GM12878 (cell line): Measurements from ENCODE around the gene ATP5PB. TPM values are rescaled to one million over a fixed set of nuclear protein-coding genes. Genes with fewer than 3 reads are reported as not detected.

ENCODE experiments used
- ATAC-seq: fragments of 200-7000 bp; cut with Tn5 transposase; 3 replicates; pipeline ENCODE4 v1.9.1; 2020; ENCODE audit warnings: mild to moderate bottlenecking, moderate library complexity
- BruUV-seq: library from RNA; stranded (reverse); fragments of 400-500 nt; replicated peaks from 2 replicates; lab custom pipeline; 2021; lab: Mats Ljungman, UMichigan
- CTCF ChIA-PET: fragments of 300-600 bp; sonication (Branson Sonifier 250); formaldehyde crosslinking; extraction: SDS; loops from one replicate; lab custom pipeline; 2021; ENCODE audit warnings: inconsistent platforms; lab: Yijun Ruan, JAX
- POLR2A ChIA-PET: fragments of 350-600 bp; formaldehyde crosslinking; extraction: SDS; loops from one replicate; lab custom pipeline; 2021; ENCODE audit warnings: inconsistent platforms; lab: Charles Lee
- RAD21 ChIA-PET: fragments of 300-600 bp; sonication (Branson Sonifier 250); formaldehyde crosslinking; loops from one replicate; lab custom pipeline; 2023; ENCODE audit warnings: antibody characterized with exemption; ENCODE audit not compliant: unreplicated experiment; lab: Charles Lee
- SMC1A ChIA-PET: fragments of 300-600 bp; sonication (Branson Sonifier 250); formaldehyde crosslinking; loops from one replicate; lab custom pipeline; 2023; ENCODE audit not compliant: unreplicated experiment, uncharacterized antibody; lab: Charles Lee
- DNase-seq: peaks from one replicate; pipeline ENCODE4 v3.0.0-alpha.2; 2011; ENCODE audit warnings: low read depth, low spot score
- FAIRE-seq: peaks from 3 replicates; lab custom pipeline; 2011; peaks lifted over from hg19 to GRCh38; lab: Jason Lieb, UNC
- H2AFZ ChIP-seq: 2 replicates; pipeline ENCODE4 v1.6.0; 2011; ENCODE audit warnings: low read depth, low read length, control low read depth; ENCODE audit not compliant: control insufficient read depth
- H3K27ac ChIP-seq: 2 replicates; pipeline ENCODE4 v1.5.1; 2011; ENCODE audit warnings: control low read depth; ENCODE audit not compliant: control insufficient read depth, insufficient read depth
- H3K27me3 ChIP-seq, 2 experiments: replicated peaks in 1 of 2; 2 replicates each; pipeline versions ENCODE4 v1.6.0 to v1.6.1; 2011; ENCODE audit warnings: low read length in 1 of 2; ENCODE audit not compliant: control insufficient read depth in 2 of 2, insufficient read depth in 2 of 2
- H3K36me3 ChIP-seq, 2 experiments: 2 replicates each; pipeline ENCODE4 v1.5.1; 2011; ENCODE audit warnings: low read length in 1 of 2; ENCODE audit not compliant: control insufficient read depth in 2 of 2, insufficient read depth in 2 of 2
- H3K4me1 ChIP-seq: 2 replicates; pipeline ENCODE4 v1.6.1; 2011; ENCODE audit warnings: mild to moderate bottlenecking, low read length, moderate library complexity, mixed read lengths; ENCODE audit not compliant: control insufficient read depth, insufficient read depth
- H3K4me2 ChIP-seq: 2 replicates; pipeline ENCODE4 v1.6.0; 2011; ENCODE audit warnings: control low read depth; ENCODE audit not compliant: control insufficient read depth, insufficient read depth
- H3K4me3 ChIP-seq: fragments of 200-600 bp; sonication (generic); 2 replicates; pipeline ENCODE4 v1.5.1; 2016
- H3K79me2 ChIP-seq: 2 replicates; pipeline ENCODE4 v1.6.0; 2011; ENCODE audit warnings: low read length; ENCODE audit not compliant: control insufficient read depth, insufficient read depth
- H3K9ac ChIP-seq: 2 replicates; pipeline ENCODE4 v1.8.0; 2011; ENCODE audit warnings: low read length, control low read depth, mixed read lengths; ENCODE audit not compliant: control insufficient read depth, insufficient read depth
- H3K9me3 ChIP-seq: replicated peaks from 3 replicates; pipeline ENCODE4 v1.5.1; 2011; ENCODE audit warnings: mild to moderate bottlenecking, low read length; ENCODE audit not compliant: control insufficient read depth, insufficient read depth
- H4K20me1 ChIP-seq: 2 replicates; pipeline ENCODE4 v1.6.0; 2011; ENCODE audit not compliant: control insufficient read depth, insufficient read depth
- CBX5 ChIP-seq: sonication (generic); IDR thresholded peaks from 2 replicates; pipeline ENCODE4 v1.6.1; 2016; ENCODE audit warnings: low read depth, moderate library complexity, mild to moderate bottlenecking, inconsistent platforms
- CHD4 ChIP-seq: fragments of 200-600 bp; sonication (generic); IDR thresholded peaks from 2 replicates; pipeline ENCODE4 v1.6.1; 2016; ENCODE audit warnings: mild to moderate bottlenecking
- E2F4 ChIP-seq: IDR thresholded peaks from 2 replicates; pipeline ENCODE4 v1.6.1; 2012; ENCODE audit warnings: low read depth, low read length, improper control_type of control experiment
- EGR1 ChIP-seq, 2 experiments: IDR thresholded peaks; 1 replicate in 1 of 2; 2 replicates in 1 of 2; pipeline ENCODE4 v1.6.1; 2011 to 2012; ENCODE audit warnings: low read depth in 2 of 2, low read length in 2 of 2, borderline replicate concordance in 1 of 2, mild to moderate bottlenecking in 1 of 2, moderate library complexity in 1 of 2
- HCFC1 ChIP-seq: fragments of 150-350 bp; IDR thresholded peaks from 2 replicates; pipeline ENCODE4 v1.6.1; 2014; ENCODE audit warnings: low read length
- MTA3 ChIP-seq: IDR thresholded peaks from 2 replicates; pipeline ENCODE4 v1.6.1; 2012; ENCODE audit warnings: low read length, inconsistent platforms, borderline replicate concordance
- MYB ChIP-seq: fragments of 150-350 bp; IDR thresholded peaks from 2 replicates; pipeline ENCODE4 v1.6.1; 2014; ENCODE audit warnings: mild to moderate bottlenecking, low read depth, low read length, borderline replicate concordance
- NR2C1 ChIP-seq: fragments of 450-650 bp; IDR thresholded peaks from 2 replicates; pipeline ENCODE4 v1.6.1; 2017; ENCODE audit warnings: antibody characterized with exemption, mild to moderate bottlenecking, moderate library complexity
- POU2F2 ChIP-seq: IDR thresholded peaks from 3 replicates; pipeline ENCODE4 v1.6.1; 2011; ENCODE audit warnings: low read depth, mild to moderate bottlenecking, low read length, borderline replicate concordance
- RUNX3 ChIP-seq: IDR thresholded peaks from 2 replicates; pipeline ENCODE4 v1.6.1; 2012; ENCODE audit warnings: low read length, inconsistent platforms
- SMAD5 ChIP-seq: IDR thresholded peaks from 2 replicates; pipeline ENCODE4 v1.6.1; 2016; ENCODE audit warnings: antibody characterized with exemption, low read depth
- SUPT20H ChIP-seq: IDR thresholded peaks from 2 replicates; pipeline ENCODE4 v1.6.1; 2011; ENCODE audit warnings: low read depth, mild to moderate bottlenecking, low read length, moderate library complexity, borderline replicate concordance; ENCODE audit not compliant: control insufficient read depth
- TCF7 ChIP-seq: IDR thresholded peaks from 2 replicates; pipeline ENCODE4 v1.6.1; 2014; ENCODE audit warnings: antibody characterized with exemption, borderline replicate concordance
- ZBED1 ChIP-seq: IDR thresholded peaks from 2 replicates; pipeline ENCODE4 v1.6.1; 2016; ENCODE audit warnings: borderline replicate concordance
- WGBS: methylation state at CpG from one replicate; pipeline ENCODE4 v1.1.6; 2016; ENCODE audit warnings: low lambda C conversion rate; ENCODE audit not compliant: insufficient replicate concordance, insufficient coverage; ENCODE audit errors: missing lambda C conversion rate; 5-methylcytosine and 5-hydroxymethylcytosine counted together
- in situ Hi-C: fragments of 300-500 bp; cut with MboI; formaldehyde crosslinking; loops from 9 replicates; pipeline ENCODE4 v1.14.3; 2018; ENCODE audit warnings: mixed read lengths
- intact Hi-C: fragments of 100-400 bp; cut with micrococcal nuclease; formaldehyde crosslinking; loops from one replicate; pipeline ENCODE4 v1.14.2; 2022; ENCODE audit not compliant: unreplicated experiment
- polyA plus RNA-seq, 11 experiments: library from polyadenylated mRNA; depleted of rRNA in 4 of 11; unstranded in 6 of 11; stranded (reverse) in 5 of 11; fragments of >200 nt; fragmentation: Nextera tagmentation in 4 of 11; fragmentation: Illumina TruSeq in 1 of 11; extraction: Ambion mirVana in 4 of 11; extraction: Trizol in 1 of 11; gene quantifications; 1 replicate in 1 of 11; 2 replicates in 10 of 11; pipeline versions ENCODE4 v1.2.1 to v1.2.3, GENCODE V29; 2011 to 2016; ENCODE audit warnings: inconsistent platforms in 2 of 11, missing spikeins in 2 of 11, low read depth in 1 of 11
- total RNA-seq, 4 experiments: library from RNA; depleted of rRNA in 3 of 4; stranded (reverse); fragments of >200 nt in 3 of 4; fragmentation: Illumina TruSeq in 1 of 4; extraction: Trizol in 1 of 4; gene quantifications; 2 replicates each; pipeline versions ENCODE4 v1.2.1 to v1.2.3, GENCODE V29; 2013 to 2021
- TF ChIP-seq, protein P1 (sequence below): fragments of 450-650 bp; IDR thresholded peaks from 2 replicates; pipeline ENCODE4 v1.6.1; 2017; ENCODE audit warnings: low read depth, mild to moderate bottlenecking, moderate library complexity

Gene ATP5PB
- total and polyA plus RNA-seq, 10 of the 15 experiments (the other 5 are each of a cell fraction or from before 2014, with no cell fraction given): 380 to 1,760 (median 677) TPM

- ATAC-seq: no peak
- SMC1A ChIA-PET: interaction anchor here (0.8 to 2.3 kb wide), 8 partner anchors 9 to 304 kb away, joined by 3 to 8 read pairs (median 5); no protein-coding TSS in a partner anchor
- Histone ChIP-seq H4K20me1 (no peaks in the 10 kb centered on the region), H3K36me3 (peaks cover 4 to 27% of the 10 kb centered on the region in 2 experiments; a peak in 3 of 4 replicates), H3K27ac (no peak overlapping the region), H2AFZ (no peak overlapping the region), H3K4me2 (no peak overlapping the region), H3K9me3 (no peaks in the 10 kb centered on the region), H3K4me3 (no peak overlapping the region), H3K9ac (no peak overlapping the region), H3K79me2 (no peaks in the 10 kb centered on the region), H3K4me1 (no peaks in the 10 kb centered on the region), H3K27me3 (no peaks in the 10 kb centered on the region)
- RAD21 ChIA-PET: interaction anchor here (1.3 kb wide), 1 partner anchor 13 kb away, joined by 3 read pairs; no protein-coding TSS in a partner anchor
- in situ Hi-C loops (no loop called here), intact Hi-C loops (no loop called here)
- CTCF ChIA-PET: interaction anchor here (1.0 to 1.9 kb wide), 5 partner anchors 10 to 19 kb away, joined by 3 to 5 read pairs (median 4); no protein-coding TSS in a partner anchor
- DNase-seq: no peak
- BruUV-seq: no TSS peak
- 85% methylated on average over 4 of the region's 4 CpGs for WGBS
- TF ChIP-seq HCFC1: no peak
- TF ChIP-seq, protein P1, sequence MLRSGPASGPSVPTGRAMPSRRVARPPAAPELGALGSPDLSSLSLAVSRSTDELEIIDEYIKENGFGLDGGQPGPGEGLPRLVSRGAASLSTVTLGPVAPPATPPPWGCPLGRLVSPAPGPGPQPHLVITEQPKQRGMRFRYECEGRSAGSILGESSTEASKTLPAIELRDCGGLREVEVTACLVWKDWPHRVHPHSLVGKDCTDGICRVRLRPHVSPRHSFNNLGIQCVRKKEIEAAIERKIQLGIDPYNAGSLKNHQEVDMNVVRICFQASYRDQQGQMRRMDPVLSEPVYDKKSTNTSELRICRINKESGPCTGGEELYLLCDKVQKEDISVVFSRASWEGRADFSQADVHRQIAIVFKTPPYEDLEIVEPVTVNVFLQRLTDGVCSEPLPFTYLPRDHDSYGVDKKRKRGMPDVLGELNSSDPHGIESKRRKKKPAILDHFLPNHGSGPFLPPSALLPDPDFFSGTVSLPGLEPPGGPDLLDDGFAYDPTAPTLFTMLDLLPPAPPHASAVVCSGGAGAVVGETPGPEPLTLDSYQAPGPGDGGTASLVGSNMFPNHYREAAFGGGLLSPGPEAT: no peak
- no peak for TF ChIP-seq CBX5
- no peak for TF ChIP-seq MTA3
- TF ChIP-seq ZBED1: no peak
- no peak for TF ChIP-seq EGR1 (IDR thresholded peaks at IDR 0.05; ENCODE audit: borderline replicate concordance in 1 of 2, low read depth in 2 of 2, low read length in 2 of 2)
- no peak for TF ChIP-seq RUNX3
- no peak for TF ChIP-seq SUPT20H
- no peak for TF ChIP-seq NR2C1
- TF ChIP-seq SMAD5: no peak
- TF ChIP-seq POU2F2: no peak
- TF ChIP-seq TCF7: no peak
- TF ChIP-seq CHD4: no peak
- TF ChIP-seq MYB: no peak
- TF ChIP-seq E2F4: no peak
- POLR2A ChIA-PET: interaction anchor here (0.5 kb wide), 1 partner anchor 1141 kb away, joined by 3 read pairs; no protein-coding TSS in a partner anchor
- FAIRE-seq: no peak
These were observed 13.9 kb downstream of the ATP5PB start for GRCh38 chr1:111463029-111463683.
